Activated CD4-positive, CD25-positive, alpha-beta regulatory T cell treated with anti-CD3 and anti-CD28 coated beads, Interleukin-2, amount 50 U/mL, for 24 hours (primary cell): ENCODE results near the gene SLC8A1.
"Not testable (repeated sequence)": the region's sequence is repeated elsewhere in the genome, so short reads cannot be mapped to it uniquely, and the experiment has no call there.

Source experiments
- ATAC-seq, 2 donors: fragments of 150-1000 bp; cut with Tn5 transposase; one replicate each; pipeline ENCODE4 v1.10.0; 2021; ENCODE audit warnings: mild to moderate bottlenecking in 1 of 2, moderate library complexity in 1 of 2

SLC8A1 gene

GRCh38 chr2:40097691-40098385 is 354.1 kb downstream of the SLC8A1 start:
- no peak for ATAC-seq

DNA sequence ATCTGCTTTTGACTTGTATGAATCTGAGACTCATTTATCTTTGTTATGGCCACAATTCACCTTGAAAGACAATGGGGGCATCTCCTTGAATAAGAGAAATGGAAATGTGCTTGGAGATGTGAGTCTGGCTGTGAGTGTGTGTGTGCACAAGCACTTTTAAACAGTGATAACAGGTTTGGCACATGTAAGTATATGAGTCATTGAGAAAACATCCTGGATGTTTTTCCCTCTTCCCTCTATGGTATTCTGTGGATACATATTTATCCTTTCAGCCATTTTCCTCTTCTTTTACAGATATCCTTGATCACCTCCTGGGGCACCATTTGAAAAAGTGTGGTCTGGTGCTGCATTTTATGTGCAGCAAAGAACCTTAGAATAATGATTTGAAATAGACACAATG is 355.5 kb downstream of the SLC8A1 start:
- no peak for ATAC-seq

- ATAC-seq, result no peak
Observed at GRCh38 chr2:40095000-40095399, 356.9 kb downstream of the SLC8A1 start.

DNA sequence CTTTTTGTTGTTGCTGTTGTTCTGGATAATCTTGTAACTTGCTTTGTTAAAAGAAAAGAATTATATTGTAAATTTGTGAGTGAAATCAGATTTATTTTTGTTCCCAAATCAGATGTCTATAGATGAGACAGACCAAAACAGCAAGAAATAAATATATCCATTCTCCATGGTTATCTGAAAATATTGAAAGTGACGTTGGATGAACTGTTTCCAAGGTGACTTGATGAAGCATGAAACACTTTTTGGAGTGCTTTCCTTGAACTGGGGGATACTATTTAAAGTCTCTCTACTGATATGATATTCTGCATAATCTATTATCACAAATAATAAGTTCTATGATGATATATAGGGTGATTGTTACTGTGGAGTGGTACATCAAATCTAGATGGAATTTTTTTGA is 357.4 kb downstream of the SLC8A1 start:
- no peak for ATAC-seq

DNA sequence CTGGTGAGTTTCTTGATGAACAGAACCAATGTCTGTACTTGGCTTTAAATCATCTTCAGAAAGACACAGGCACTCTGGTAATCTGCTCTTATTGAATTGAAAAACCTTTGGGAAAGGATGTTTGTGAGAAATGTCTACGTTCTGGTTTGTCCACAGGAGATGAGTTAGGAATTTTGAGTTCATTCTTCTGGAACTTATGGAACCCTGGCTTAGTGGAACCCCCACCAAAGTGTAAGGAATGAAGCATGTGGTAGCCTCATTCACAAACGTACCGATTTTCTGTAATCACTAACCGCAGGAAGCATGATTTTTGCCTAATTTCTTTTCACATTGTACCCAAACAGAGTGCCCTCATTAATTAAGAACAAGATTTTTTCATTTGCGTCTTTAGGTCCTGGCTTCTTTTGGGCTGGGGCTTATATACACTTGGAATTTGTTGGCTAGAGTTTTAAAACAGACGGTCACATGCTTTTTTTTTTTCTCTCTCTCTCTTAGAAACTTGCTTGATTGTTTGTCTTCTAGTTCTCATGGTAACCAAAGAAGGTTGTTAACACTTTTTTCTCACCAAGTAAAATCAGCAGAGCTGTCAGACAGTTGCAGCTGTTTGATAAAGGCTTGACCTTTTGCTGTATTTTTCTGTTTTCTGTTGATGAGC is 358.7 kb downstream of the SLC8A1 start:
- ATAC-seq, result no peak

DNA sequence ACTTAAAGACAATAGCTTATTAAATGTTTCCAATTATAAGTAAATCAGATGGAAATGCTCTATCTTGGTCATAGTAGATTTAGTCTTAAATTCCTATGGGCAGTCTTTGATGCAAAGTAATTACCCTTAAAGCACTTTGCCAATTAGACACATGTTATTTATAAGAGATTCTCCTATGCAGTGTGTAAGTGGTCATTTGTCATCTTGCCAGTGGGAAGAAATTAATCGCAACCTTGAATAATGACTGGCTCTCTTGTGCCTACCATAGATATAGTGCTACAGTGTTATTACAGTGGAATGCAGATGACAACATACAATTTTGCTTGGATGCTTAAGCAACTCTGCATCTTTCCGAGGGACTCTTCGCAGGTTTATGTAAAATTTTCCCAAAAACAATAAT is 361.8 kb downstream of the SLC8A1 start:
- ATAC-seq, result no peak

DNA sequence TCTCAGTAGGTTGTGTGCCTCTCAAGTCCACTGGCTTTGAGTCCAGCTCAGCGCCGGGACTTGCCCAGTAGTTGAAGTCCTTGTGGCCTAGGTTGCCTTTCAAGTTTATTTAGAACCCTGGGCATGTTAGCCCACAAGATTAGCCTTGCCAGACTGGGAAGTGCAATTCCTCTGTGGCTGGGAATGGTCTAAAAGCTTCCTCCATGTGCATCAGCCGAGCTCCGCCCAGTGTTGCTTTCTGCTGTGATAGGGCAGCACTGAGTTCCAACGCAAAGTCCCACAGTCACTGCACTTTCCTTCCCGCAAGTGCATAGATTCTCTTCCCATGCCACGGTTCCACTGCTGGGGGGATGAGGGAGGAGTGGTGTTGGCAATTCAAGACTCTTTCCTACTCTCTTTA is 364.0 kb downstream of the SLC8A1 start:
- ATAC-seq, result no peak

- ATAC-seq, result no peak
Observed at GRCh38 chr2:40087434-40087833, 364.5 kb downstream of the SLC8A1 start.

DNA sequence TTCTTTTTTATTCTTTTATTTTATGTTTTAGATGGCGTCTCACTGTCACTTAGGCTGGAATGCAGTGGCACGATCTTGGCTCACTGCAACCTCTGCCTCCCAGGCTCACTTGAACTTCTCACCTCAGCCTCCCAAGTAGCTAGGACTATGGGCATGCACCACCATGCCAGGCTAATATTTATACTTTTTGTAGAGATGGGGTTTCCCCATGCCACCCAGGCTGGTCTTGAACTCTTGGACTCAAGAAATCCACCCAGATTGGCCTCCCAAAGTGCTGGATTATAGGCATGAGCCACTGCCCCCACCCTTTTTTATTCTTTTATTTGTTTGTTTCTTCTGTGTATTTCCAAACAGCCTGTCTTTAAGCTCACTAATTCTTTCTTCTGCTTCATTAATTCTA is 366.1 kb downstream of the SLC8A1 start:
- no peak for ATAC-seq

DNA sequence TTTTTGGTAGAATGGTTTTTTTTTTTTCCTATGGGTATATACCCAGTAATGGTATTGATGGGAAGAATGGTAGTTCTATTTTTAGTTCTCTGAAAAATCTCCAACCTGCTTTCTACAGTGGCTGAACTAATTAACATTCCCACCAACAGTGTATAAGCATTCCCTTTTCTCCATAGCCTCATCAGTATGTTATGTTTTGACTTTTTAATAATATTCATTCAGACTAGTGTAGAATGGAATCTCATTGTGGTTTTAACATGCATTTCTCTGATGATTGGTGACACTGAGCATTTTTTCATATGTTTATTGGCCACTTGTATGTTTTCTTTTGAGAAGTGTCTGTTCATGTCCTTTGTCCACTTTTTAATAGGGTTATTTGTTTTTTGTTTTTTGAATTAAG is 378.6 kb downstream of the SLC8A1 start:
- not testable (repeated sequence) for ATAC-seq

- no peak for ATAC-seq
Observed at GRCh38 chr2:40072442-40073232, 379.3 kb downstream of the SLC8A1 start.

- ATAC-seq, result no peak
Observed at GRCh38 chr2:40062381-40062780, 389.5 kb downstream of the SLC8A1 start.

- ATAC-seq, result no peak
Observed at GRCh38 chr2:40049781-40050180, 402.1 kb downstream of the SLC8A1 start.

DNA sequence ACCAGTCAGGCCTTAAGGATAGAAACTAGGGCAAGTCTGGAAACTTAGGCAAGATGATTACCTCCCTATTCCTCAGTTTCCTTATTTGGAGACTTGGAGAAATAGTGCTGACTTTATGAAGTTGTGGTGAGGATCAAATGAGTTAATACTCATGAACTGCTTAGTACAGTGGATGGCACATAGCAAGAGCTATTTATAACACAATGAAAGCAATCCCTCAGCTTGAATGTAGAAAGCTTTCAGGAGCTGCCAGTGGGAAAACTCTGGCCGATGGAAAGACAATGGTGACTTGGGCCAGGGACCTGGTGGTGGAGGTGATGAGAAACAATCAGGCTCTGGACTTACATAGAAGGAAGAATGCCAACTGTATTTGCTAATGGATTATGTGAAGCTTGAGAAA is 403.4 kb downstream of the SLC8A1 start:
- ATAC-seq, result no peak

DNA sequence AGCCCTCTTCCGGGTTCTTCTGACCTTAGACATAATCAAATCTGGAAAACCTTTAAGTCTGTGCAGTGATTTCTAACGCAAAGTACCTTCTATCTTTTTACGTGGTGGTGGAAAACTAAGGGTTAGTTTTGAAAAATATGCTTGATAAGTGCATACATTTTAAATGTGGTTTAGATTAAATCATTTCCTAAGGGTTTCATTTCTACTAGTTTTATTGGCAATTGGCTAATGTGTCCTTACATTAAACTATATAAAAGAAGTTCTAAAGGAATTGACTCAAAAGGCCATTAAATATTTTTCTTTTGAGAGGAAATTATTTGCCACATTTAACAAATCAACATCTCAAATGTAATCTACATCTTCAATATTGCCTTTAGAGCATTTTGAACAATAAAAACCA is 404.5 kb downstream of the SLC8A1 start:
- ATAC-seq, result no peak
